K562 (cell line): ENCODE results near the gene HOTAIR.

Experiments
- ARID3B ChIP-seq: fragments of 250-450 bp; sonication (Bioruptor Pico); IDR thresholded peaks from 2 replicates; pipeline ENCODE4 v1.4.0; 2020; ENCODE audit warnings: borderline replicate concordance
- CTCF ChIP-seq, 3 experiments: IDR thresholded peaks in 2 of 3; conservative IDR thresholded peaks in 1 of 3; 2 replicates each; pipeline ENCODE4 v1.5.1; 2011 to 2012; ENCODE audit warnings: low read length in 3 of 3, mild to moderate bottlenecking in 3 of 3, control low read depth in 2 of 3, improper control_type of control experiment in 1 of 3, inconsistent platforms in 1 of 3, low read depth in 1 of 3, mixed read lengths in 1 of 3, moderate library complexity in 1 of 3; ENCODE audit not compliant: insufficient read depth in 2 of 3
- DNMT1 ChIP-seq: fragments of 450-650 bp; IDR thresholded peaks from 2 replicates; pipeline ENCODE4 v1.6.1; 2016; ENCODE audit warnings: antibody characterized with exemption, mild to moderate bottlenecking
- HLTF ChIP-seq: fragments of 450-650 bp; IDR thresholded peaks from 2 replicates; pipeline ENCODE4 v1.6.1; 2016
- MYC ChIP-seq, 2 experiments: fragments of 250-450 bp in 1 of 2; sonication (Bioruptor Pico) in 1 of 2; IDR thresholded peaks; 2 replicates each; pipeline versions ENCODE4 v1.5.1 to v1.6.1; 2012 to 2021; ENCODE audit warnings: low read depth in 2 of 2, borderline replicate concordance in 1 of 2, improper control_type of control experiment in 1 of 2, low read length in 1 of 2, mild to moderate bottlenecking in 1 of 2, moderate library complexity in 1 of 2
- POLR2AphosphoS5 ChIP-seq: IDR thresholded peaks from 2 replicates; pipeline ENCODE4 v1.6.1; 2011; ENCODE audit warnings: mild to moderate bottlenecking, low read depth, low read length, moderate library complexity; ENCODE audit not compliant: control insufficient read depth, insufficient read depth
- RBM15 ChIP-seq: fragments of 200-400 bp; formaldehyde crosslinking; IDR thresholded peaks from 2 replicates; pipeline ENCODE4 v1.6.1; 2018; ENCODE audit warnings: mild to moderate bottlenecking, low read length, moderate library complexity; ENCODE audit not compliant: insufficient read depth
- SIN3B ChIP-seq: fragments of 450-650 bp; IDR thresholded peaks from 2 replicates; pipeline ENCODE4 v1.6.1; 2017; ENCODE audit warnings: low read depth, mild to moderate bottlenecking, moderate library complexity
- TFAM ChIP-seq: fragments of 250-450 bp; sonication (Bioruptor Pico); conservative IDR thresholded peaks from 2 replicates; pipeline ENCODE4 v1.5.0; 2021; ENCODE audit warnings: mild to moderate bottlenecking, moderate library complexity
- ZFP30 ChIP-seq: fragments of 250-450 bp; sonication (Bioruptor Pico); IDR thresholded peaks from 2 replicates; pipeline ENCODE4 v1.8.0; 2022; ENCODE audit warnings: moderate library complexity, mild to moderate bottlenecking, inconsistent platforms, borderline replicate concordance
- ZKSCAN1 ChIP-seq: fragments of 150-350 bp; IDR thresholded peaks from 2 replicates; pipeline ENCODE4 v1.6.1; 2016; ENCODE audit warnings: low read depth, low read length
- ZNF561 ChIP-seq: fragments of 450-650 bp; formaldehyde crosslinking; conservative IDR thresholded peaks from 2 replicates; pipeline ENCODE4 v1.4.0; 2020; ENCODE audit warnings: mild to moderate bottlenecking, moderate library complexity
- ZNF589 ChIP-seq: fragments of 200-800 bp; sonication (Bioruptor generic); IDR thresholded peaks from 2 replicates; pipeline ENCODE4 v1.6.1; 2016; ENCODE audit warnings: low read depth, missing genetic modification characterization, missing compliant biosample characterization
- TF ChIP-seq, protein P1 (sequence below): fragments of 250-450 bp; sonication (Bioruptor Pico); IDR thresholded peaks from 2 replicates; pipeline ENCODE4 v1.5.1; 2021; ENCODE audit warnings: mild to moderate bottlenecking

DNA sequence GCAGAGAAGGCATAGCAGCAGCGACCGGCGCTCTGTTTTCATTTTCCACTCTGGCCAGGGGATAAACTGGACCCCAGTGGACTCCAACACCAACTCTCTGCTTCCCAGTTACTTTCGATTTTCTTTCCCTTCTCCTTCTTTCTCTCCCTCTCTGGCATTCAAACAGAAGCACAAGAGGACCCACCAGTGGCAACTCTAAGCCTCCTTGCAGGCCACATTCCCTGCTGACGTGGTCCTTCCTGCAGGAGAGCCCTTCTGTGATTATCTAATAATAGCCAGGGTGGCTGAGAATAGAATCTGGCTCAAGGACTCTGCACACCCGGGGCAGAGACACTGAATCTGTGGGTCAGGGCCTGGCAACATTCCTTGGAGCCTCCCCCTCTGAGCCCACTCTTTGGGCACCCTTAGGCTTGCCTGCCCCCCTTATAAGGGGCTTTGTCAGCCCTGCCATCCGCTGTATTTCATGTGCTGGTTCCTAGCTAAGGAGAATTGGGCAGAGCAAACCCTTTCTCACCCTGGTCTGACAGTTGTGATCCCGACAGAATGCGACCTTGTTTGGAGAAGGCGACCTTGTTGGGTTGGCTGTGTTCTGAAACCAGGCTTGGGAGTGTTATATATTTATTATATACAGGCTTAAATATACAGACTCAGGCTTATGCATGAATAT is 45.3 kb upstream of the HOTAIR start:
- no peak for TF ChIP-seq DNMT1
- TF ChIP-seq ZNF561: no peak
- no peak for TF ChIP-seq ZKSCAN1
- TF ChIP-seq ARID3B (CRISPR knock-in tag): no peak
- no peak for TF ChIP-seq POLR2AphosphoS5
- no peak for TF ChIP-seq RBM15
- TF ChIP-seq MYC (IDR thresholded peaks at IDR 0.05; ENCODE audit: low read depth, low read length): no peak
- no peak for TF ChIP-seq MYC (CRISPR knock-in tag; IDR thresholded peaks at IDR 0.05; ENCODE audit: borderline replicate concordance, low read depth)
- TF ChIP-seq CTCF (IDR thresholded peaks at IDR 0.05 in 2 of 3, conservative IDR thresholded peaks at IDR 0.05 in 1 of 3; ENCODE audit: insufficient read depth in 2 of 3, low read depth in 1 of 3, low read length in 3 of 3): no peak
- TF ChIP-seq ZFP30 (CRISPR knock-in tag): no peak
- TF ChIP-seq TFAM: no peak
- no peak for TF ChIP-seq SIN3B
- TF ChIP-seq HLTF: no peak
- TF ChIP-seq, protein P1, sequence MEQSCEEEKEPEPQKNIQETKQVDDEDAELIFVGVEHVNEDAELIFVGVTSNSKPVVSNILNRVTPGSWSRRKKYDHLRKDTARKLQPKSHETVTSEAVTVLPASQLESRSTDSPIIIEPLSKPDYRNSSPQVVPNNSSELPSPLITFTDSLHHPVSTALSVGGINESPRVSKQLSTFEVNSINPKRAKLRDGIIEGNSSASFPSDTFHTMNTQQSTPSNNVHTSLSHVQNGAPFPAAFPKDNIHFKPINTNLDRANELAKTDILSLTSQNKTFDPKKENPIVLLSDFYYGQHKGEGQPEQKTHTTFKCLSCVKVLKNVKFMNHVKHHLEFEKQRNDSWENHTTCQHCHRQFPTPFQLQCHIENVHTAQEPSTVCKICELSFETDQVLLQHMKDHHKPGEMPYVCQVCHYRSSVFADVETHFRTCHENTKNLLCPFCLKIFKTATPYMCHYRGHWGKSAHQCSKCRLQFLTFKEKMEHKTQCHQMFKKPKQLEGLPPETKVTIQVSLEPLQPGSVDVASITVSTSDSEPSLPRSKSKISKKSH (CRISPR knock-in tag): no peak
- no peak for TF ChIP-seq ZNF589
